HL-60 (cell line): Measurements from ENCODE around the gene SMARCA4.

Experiments used
- DNase-seq, 2 experiments: peaks; one replicate each; pipeline ENCODE4 v3.0.0-alpha.2; 2010 to 2020; ENCODE audit warnings: low read depth in 1 of 2, low spot score in 1 of 2
- H3K27ac ChIP-seq: fragments of 250-450 bp; sonication (Bioruptor Pico); replicated peaks from 2 replicates; pipeline ENCODE4 v1.5.1; 2020; ENCODE audit warnings: mild to moderate bottlenecking, moderate library complexity
- H3K27me3 ChIP-seq: fragments of 250-450 bp; sonication (Bioruptor Pico); 2 replicates; pipeline ENCODE4 v1.5.1; 2021; ENCODE audit warnings: mild to moderate bottlenecking, moderate library complexity; ENCODE audit not compliant: insufficient read depth, poor library complexity, severe bottlenecking
- H3K4me3 ChIP-seq: replicated peaks from 2 replicates; pipeline ENCODE4 v1.5.1; 2011; ENCODE audit warnings: mild to moderate bottlenecking, control low read depth, low read length; ENCODE audit not compliant: insufficient read depth
- CTCF ChIP-seq: IDR thresholded peaks from one replicate; pipeline ENCODE4 v1.5.1; 2011; ENCODE audit warnings: low read length, control low read depth, inconsistent platforms; ENCODE audit not compliant: insufficient read depth
- GABPA ChIP-seq: IDR thresholded peaks from 2 replicates; pipeline ENCODE4 v1.6.1; 2012; ENCODE audit warnings: low read depth
- POLR2AphosphoS5 ChIP-seq: IDR thresholded peaks from 2 replicates; pipeline ENCODE4 v1.6.1; 2012; ENCODE audit warnings: low read depth
- REST ChIP-seq: IDR thresholded peaks from 2 replicates; pipeline ENCODE4 v1.6.1; 2012; ENCODE audit warnings: low read depth; ENCODE audit not compliant: insufficient replicate concordance
- SPI1 ChIP-seq: IDR thresholded peaks from 2 replicates; pipeline ENCODE4 v1.6.1; 2012; ENCODE audit warnings: low read depth, mild to moderate bottlenecking, borderline replicate concordance

Gene SMARCA4

GRCh38 chr19:11007385-11007784, 46.6 kb downstream of the SMARCA4 start:
- no peak for TF ChIP-seq POLR2AphosphoS5
- no peak for TF ChIP-seq GABPA
- no peak for TF ChIP-seq CTCF
- no peak for TF ChIP-seq SPI1
- TF ChIP-seq REST, result no peak
- Histone ChIP-seq H3K27me3 (no peaks in the 10 kb centered on the region), H3K4me3 (no peak overlapping the region), H3K27ac (no peak overlapping the region)
- DNase-seq, result no peak

GRCh38 chr19:11007962-11008532, 47.2 kb downstream of the SMARCA4 start:
- DNase-seq, result no peak
- H3K4me3 ChIP-seq, result no peak overlapping the region
- no peaks in the 10 kb centered on the region for H3K27me3 ChIP-seq
- no peak overlapping the region for H3K27ac ChIP-seq
- TF ChIP-seq SPI1 (no peak), POLR2AphosphoS5 (no peak), REST (no peak), GABPA (no peak), CTCF (no peak)

GRCh38 chr19:11010041-11010440, 49.2 kb downstream of the SMARCA4 start:
- DNase-seq, result no peak
- TF ChIP-seq REST (no peak), CTCF (no peak), SPI1 (no peak), GABPA (no peak), POLR2AphosphoS5 (no peak)
- Histone ChIP-seq H3K27ac (no peak overlapping the region), H3K27me3 (no peaks in the 10 kb centered on the region), H3K4me3 (no peak overlapping the region)
